ENCODE measurements around the gene SSH2. TPM values are rescaled to one million over a fixed set of nuclear protein-coding genes. Genes with fewer than 3 reads are reported as not detected.

SSH2 gene
- total RNA-seq, 1 experiment from 2014 or later, result 45.1 TPM

DNA sequence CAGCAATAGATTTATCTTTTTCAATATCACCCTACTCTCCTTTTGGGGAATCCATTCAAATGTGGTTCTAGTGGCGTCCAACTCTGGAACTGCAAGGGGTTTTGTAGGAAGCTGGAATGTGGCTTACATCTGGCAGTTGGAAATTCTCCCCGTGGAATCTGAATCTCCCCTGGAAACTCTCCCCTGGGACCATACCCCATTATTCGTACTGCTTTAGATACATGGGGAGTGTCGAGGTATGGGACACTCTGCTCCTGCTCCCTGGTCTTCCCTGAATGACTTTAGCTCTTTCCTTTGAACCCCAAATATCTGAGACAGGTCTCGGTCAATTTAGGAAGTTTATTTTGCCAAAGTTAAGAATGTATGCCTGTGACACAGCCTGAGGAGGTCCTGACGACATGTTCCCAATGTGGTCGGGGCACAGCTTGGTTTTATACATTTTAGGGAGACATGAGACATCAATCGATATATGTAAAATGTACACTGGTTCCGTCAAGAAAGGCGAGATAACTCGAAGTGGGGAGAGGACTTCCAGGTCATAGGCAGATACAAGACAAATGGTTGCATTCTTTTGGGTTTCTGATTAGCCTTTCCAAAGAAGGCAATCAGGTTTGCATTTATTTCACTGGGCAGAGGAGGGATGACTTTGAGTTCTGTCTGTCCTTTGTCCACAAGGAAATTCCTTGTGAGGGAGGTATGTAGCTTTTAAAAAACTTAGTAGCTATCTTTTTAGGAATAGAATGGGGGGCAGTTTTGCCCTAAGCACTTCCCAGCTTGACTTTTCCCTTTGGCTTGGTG lies 218.2 kb downstream of the SSH2 start:
- CTCF ChIA-PET, result no interaction called here
- H3F3A ChIP-seq (ENCODE audit: insufficient read depth, low read depth), result peaks cover 35% of the 10 kb centered on the region
- peak overlapping the region; percentile 9; the same call in 1 of the 2 replicates for H3K4me3 ChIP-seq
- H3K36me3 ChIP-seq (ENCODE audit: low read depth), result no peaks in the 10 kb centered on the region
- H3K4me2 ChIP-seq, result peak overlapping the region; percentile 68
- no peaks in the 10 kb centered on the region for H3K9me2 ChIP-seq (ENCODE audit: insufficient read depth)
- TF ChIP-seq EZH2 (IDR thresholded peaks at IDR 0.05; ENCODE audit: low read depth) (no peak), CTCF (conservative IDR thresholded peaks at IDR 0.05) (no peak)
- DNase-seq, result no peak
- H2AFZ ChIP-seq, result no peak overlapping the region
- H3K9me3 ChIP-seq (ENCODE audit: insufficient read depth, low read depth), result no peaks in the 10 kb centered on the region
- peaks cover 40% of the 10 kb centered on the region for H3K4me1 ChIP-seq (replicated peaks; ENCODE audit: insufficient read depth)
- POLR2A ChIA-PET (ENCODE audit: unreplicated experiment), result interaction anchor here (0.6 to 0.7 kb wide), 3 partner anchors 46 to 286 kb away, joined by 3 to 11 read pairs (median 5); no protein-coding TSS in a partner anchor
- no peaks in the 10 kb centered on the region for H3K27me3 ChIP-seq (ENCODE audit: insufficient read depth, low read depth)
- intact Hi-C loops (cut with micrococcal nuclease; ENCODE audit: unreplicated experiment), result loop anchor here (2.0 kb wide), 3 partner anchors 47 to 75 kb away; no protein-coding TSS in a partner anchor
- H3K79me2 ChIP-seq (ENCODE audit: low read depth), result peaks cover 14% of the 10 kb centered on the region; the same call in 1 of the 2 replicates
- no TSS peak for BruUV-seq (replicated peaks)
- peak overlapping the region; percentile 81 for H3K27ac ChIP-seq
- H4K20me1 ChIP-seq (ENCODE audit: insufficient read depth), result no peaks in the 10 kb centered on the region

GRCh38 chr17:29710891-29711418 lies 219.1 kb downstream of the SSH2 start:
- no peaks in the 10 kb centered on the region for H3K9me3 ChIP-seq (ENCODE audit: insufficient read depth, low read depth)
- peak overlapping the region; percentile 9; the same call in 1 of the 2 replicates for H3K4me3 ChIP-seq
- H2AFZ ChIP-seq, result no peak overlapping the region
- H3K36me3 ChIP-seq (ENCODE audit: low read depth), result no peaks in the 10 kb centered on the region
- H3K27ac ChIP-seq, result peak overlapping the region; percentile 81
- H3K79me2 ChIP-seq (ENCODE audit: low read depth), result peaks cover 14% of the 10 kb centered on the region; the same call in 1 of the 2 replicates
- H3K27me3 ChIP-seq (ENCODE audit: insufficient read depth, low read depth), result no peaks in the 10 kb centered on the region
- H3K4me1 ChIP-seq (replicated peaks; ENCODE audit: insufficient read depth), result peaks cover 40% of the 10 kb centered on the region
- BruUV-seq (replicated peaks), result no TSS peak
- H3K4me2 ChIP-seq, result peak overlapping the region; percentile 68
- peak; percentile 77 to 96 for DNase-seq
- H4K20me1 ChIP-seq (ENCODE audit: insufficient read depth), result no peaks in the 10 kb centered on the region
- ChIA-PET CTCF (interaction anchor here (0.6 kb wide), 1 partner anchor 220 kb away, joined by 3 read pairs; no protein-coding TSS in a partner anchor), POLR2A (ENCODE audit: unreplicated experiment) (interaction anchor here (0.6 to 0.7 kb wide), 4 partner anchors 38 to 417 kb away, joined by 3 to 5 read pairs (median 3); partner anchors contain the start of gene NUFIP2)
- intact Hi-C loops (cut with micrococcal nuclease; ENCODE audit: unreplicated experiment), result loop anchor here (1.0 to 2.0 kb wide), 5 partner anchors 46 to 76 kb away; no protein-coding TSS in a partner anchor
- TF ChIP-seq EZH2 (IDR thresholded peaks at IDR 0.05; ENCODE audit: low read depth) (no peak), CTCF (conservative IDR thresholded peaks at IDR 0.05) (no peak; the same call in 1 of the 2 replicates)
- no peaks in the 10 kb centered on the region for H3K9me2 ChIP-seq (ENCODE audit: insufficient read depth)
- H3F3A ChIP-seq (ENCODE audit: insufficient read depth, low read depth), result peaks cover 35% of the 10 kb centered on the region

DNA sequence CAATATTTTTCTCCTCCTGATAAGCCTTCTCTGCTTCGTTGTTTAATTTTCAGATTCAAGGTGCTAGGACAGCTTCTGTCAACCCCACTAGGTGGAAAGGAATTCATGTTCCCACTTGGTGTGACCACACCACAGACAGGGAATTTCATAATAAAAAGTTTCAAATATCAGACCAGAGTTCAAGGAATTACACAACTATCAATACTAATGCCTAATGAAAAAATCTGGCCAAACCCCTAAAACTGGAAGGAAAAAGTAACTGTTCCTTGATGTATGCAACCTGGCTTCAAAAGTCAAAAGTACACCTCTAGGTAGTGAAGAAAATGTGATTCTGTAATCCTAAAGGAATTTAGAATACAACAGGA lies 219.5 kb downstream of the SSH2 start:
- intact Hi-C loops (cut with micrococcal nuclease; ENCODE audit: unreplicated experiment), result loop anchor here (1.0 to 2.0 kb wide), 5 partner anchors 46 to 76 kb away; no protein-coding TSS in a partner anchor
- Histone ChIP-seq H3K9me3 (ENCODE audit: insufficient read depth, low read depth) (no peaks in the 10 kb centered on the region), H3K79me2 (ENCODE audit: low read depth) (peaks cover 14% of the 10 kb centered on the region; the same call in 1 of the 2 replicates), H3K4me3 (peak overlapping the region; percentile 2; the same call in 1 of the 2 replicates), H3K4me2 (peak overlapping the region; percentile 68), H3K27ac (peak overlapping the region; percentile 81), H3K4me1 (replicated peaks; ENCODE audit: insufficient read depth) (peaks cover 40% of the 10 kb centered on the region), H3K9me2 (ENCODE audit: insufficient read depth) (no peaks in the 10 kb centered on the region), H3F3A (ENCODE audit: insufficient read depth, low read depth) (peaks cover 35% of the 10 kb centered on the region), H2AFZ (no peak overlapping the region), H4K20me1 (ENCODE audit: insufficient read depth) (no peaks in the 10 kb centered on the region), H3K36me3 (ENCODE audit: low read depth) (no peaks in the 10 kb centered on the region), H3K27me3 (ENCODE audit: insufficient read depth, low read depth) (no peaks in the 10 kb centered on the region)
- ChIA-PET POLR2A (ENCODE audit: unreplicated experiment) (interaction anchor here (0.6 to 0.7 kb wide), 3 partner anchors 39 to 417 kb away, joined by 3 to 5 read pairs (median 3); partner anchors contain the start of gene NUFIP2), CTCF (interaction anchor here (0.6 kb wide), 1 partner anchor 219 kb away, joined by 3 read pairs; no protein-coding TSS in a partner anchor)
- no TSS peak for BruUV-seq (replicated peaks)
- no peak for DNase-seq
- TF ChIP-seq CTCF (conservative IDR thresholded peaks at IDR 0.05) (no peak; the same call in 1 of the 2 replicates), EZH2 (IDR thresholded peaks at IDR 0.05; ENCODE audit: low read depth) (no peak)
